Lower leg skin (tissue), 4 donors: Measurements from ENCODE around the gene RBM33. TPM values are rescaled to one million over a fixed set of nuclear protein-coding genes. Genes with fewer than 3 reads are reported as not detected.

Experiments used
- DNase-seq, 2 donors: peaks; one replicate each; pipeline ENCODE4 v3.0.0-alpha.2; 2019; ENCODE audit warnings: low spot score in 2 of 2
- H3K4me3 ChIP-seq: fragments of 200-600 bp; sonication (generic); 2 replicates; pipeline ENCODE4 v1.5.1; 2017; ENCODE audit warnings: mild to moderate bottlenecking, low read depth; ENCODE audit not compliant: poor library complexity, severe bottlenecking
- POLR2A ChIP-seq, 2 donors: fragments of 450-650 bp; IDR thresholded peaks; one replicate each; pipeline ENCODE4 v1.6.1; 2016 to 2017; ENCODE audit warnings: antibody characterized with exemption in 2 of 2, mild to moderate bottlenecking in 1 of 2, moderate library complexity in 1 of 2
- WGBS, 2 donors: methylation state at CpG; one replicate each; pipeline ENCODE4 v1.1.5; 2018; 5-methylcytosine and 5-hydroxymethylcytosine counted together
- intact Hi-C: fragments of 100-400 bp; cut with DNase I; formaldehyde crosslinking; loops from one replicate; pipeline ENCODE4 v1.15.0; 2023; ENCODE audit warnings: low total_unique reads
- total RNA-seq, 4 donors: library from RNA; depleted of rRNA; stranded (reverse); fragments of >200 nt; gene quantifications; one replicate each; pipeline ENCODE4 v1.1.0, GENCODE V29; 2016
- TF ChIP-seq, protein P1 (sequence below), 3 donors: fragments of 450-650 bp; IDR thresholded peaks; one replicate each; pipeline ENCODE4 v1.5.1; 2016; ENCODE audit warnings: antibody characterized with exemption in 3 of 3, mild to moderate bottlenecking in 3 of 3, moderate library complexity in 2 of 3

Gene RBM33
- total RNA-seq, 4 donors from 2014 or later = 35.8 to 83.9 (median 56.7) TPM

DNA sequence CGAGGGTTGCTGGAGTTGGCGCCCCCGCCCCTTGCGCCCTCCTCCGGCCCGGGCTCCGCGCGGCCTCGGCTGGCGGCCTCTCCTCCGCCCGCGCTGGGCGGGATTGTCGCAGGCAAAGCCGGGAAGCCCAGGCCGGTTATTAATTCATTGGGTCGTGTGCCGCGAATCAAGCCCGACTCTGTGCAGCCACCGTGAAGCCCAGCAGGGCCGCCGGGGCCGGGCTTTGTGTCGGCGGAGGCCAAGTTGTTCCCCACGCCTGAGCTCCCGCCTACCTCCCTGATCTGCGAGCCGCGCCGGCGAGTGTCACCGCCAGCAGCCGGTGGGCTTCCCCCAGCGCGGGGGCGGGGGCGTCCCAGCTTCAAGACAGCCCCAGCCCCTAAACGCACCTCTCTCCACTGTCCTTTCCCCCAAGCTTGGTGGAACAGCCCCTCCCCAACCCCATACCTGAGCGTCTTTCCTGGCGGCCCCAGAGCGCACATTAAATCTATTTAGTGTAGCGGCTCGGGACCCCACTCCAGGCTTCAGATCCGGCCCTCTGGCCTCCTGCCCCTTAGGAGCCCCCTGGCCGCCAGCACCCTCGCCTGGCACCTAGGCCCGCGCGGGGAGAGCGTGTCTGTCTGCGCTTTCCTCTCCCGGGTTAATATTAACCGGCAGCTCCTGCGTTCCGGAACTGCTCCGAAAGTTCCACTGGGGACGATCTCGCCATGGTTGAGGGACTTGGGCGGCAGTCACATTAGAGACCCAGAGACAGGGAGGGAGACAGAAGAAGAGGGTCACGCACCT, 164.3 kb downstream of the RBM33 start:
- DNase-seq = no peak
- WGBS, 2 donors = 1% methylated on average over 28 to 50 of the region's 64 CpGs
- no peak overlapping the region for H3K4me3 ChIP-seq
- intact Hi-C loops = loop anchor here (10.0 kb wide), 1 partner anchor 666 kb away; no protein-coding TSS in a partner anchor
- TF ChIP-seq, protein P1, sequence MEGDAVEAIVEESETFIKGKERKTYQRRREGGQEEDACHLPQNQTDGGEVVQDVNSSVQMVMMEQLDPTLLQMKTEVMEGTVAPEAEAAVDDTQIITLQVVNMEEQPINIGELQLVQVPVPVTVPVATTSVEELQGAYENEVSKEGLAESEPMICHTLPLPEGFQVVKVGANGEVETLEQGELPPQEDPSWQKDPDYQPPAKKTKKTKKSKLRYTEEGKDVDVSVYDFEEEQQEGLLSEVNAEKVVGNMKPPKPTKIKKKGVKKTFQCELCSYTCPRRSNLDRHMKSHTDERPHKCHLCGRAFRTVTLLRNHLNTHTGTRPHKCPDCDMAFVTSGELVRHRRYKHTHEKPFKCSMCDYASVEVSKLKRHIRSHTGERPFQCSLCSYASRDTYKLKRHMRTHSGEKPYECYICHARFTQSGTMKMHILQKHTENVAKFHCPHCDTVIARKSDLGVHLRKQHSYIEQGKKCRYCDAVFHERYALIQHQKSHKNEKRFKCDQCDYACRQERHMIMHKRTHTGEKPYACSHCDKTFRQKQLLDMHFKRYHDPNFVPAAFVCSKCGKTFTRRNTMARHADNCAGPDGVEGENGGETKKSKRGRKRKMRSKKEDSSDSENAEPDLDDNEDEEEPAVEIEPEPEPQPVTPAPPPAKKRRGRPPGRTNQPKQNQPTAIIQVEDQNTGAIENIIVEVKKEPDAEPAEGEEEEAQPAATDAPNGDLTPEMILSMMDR (IDR thresholded peaks at IDR 0.05) = no peak
- no peak for TF ChIP-seq POLR2A (IDR thresholded peaks at IDR 0.05)

DNA sequence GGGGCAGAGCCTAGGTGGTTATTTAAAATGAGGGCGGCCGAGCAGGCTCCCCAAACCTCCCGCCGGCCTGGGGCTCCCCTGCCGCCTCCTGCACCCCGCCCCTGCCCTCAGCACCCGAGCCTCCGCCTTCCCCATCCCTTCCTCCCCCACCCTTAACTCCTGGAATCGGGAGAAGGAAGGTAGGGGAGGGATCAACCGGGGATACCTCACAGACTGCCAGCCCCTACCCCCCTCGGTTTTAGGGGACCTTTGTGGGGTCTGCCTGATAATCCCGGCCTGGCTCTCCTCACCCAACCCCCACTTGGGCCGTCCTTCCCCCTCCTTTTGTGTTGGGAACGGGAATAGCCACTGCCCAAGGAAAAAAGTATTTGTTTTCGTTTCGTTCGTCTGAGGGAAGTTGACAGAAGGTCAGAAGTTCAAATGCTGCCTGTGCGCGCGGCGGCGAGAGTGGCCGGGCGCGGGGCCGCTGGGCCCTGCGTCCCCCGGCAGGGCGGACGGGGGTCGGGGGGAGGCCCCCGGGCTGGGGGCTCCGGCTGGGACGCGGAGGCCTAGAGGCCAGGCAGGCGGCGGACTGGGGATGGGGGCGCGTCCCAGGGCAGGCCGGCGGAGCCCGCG, 165.0 kb downstream of the RBM33 start:
- intact Hi-C loops = loop anchor here (10.0 kb wide), 1 partner anchor 665 kb away; no protein-coding TSS in a partner anchor
- H3K4me3 ChIP-seq = no peak overlapping the region
- 1% methylated on average over 15 to 22 of the region's 43 CpGs for WGBS, 2 donors
- TF ChIP-seq, protein P1 (IDR thresholded peaks at IDR 0.05) = no peak
- TF ChIP-seq POLR2A (IDR thresholded peaks at IDR 0.05) = no peak
- no peak for DNase-seq

DNA sequence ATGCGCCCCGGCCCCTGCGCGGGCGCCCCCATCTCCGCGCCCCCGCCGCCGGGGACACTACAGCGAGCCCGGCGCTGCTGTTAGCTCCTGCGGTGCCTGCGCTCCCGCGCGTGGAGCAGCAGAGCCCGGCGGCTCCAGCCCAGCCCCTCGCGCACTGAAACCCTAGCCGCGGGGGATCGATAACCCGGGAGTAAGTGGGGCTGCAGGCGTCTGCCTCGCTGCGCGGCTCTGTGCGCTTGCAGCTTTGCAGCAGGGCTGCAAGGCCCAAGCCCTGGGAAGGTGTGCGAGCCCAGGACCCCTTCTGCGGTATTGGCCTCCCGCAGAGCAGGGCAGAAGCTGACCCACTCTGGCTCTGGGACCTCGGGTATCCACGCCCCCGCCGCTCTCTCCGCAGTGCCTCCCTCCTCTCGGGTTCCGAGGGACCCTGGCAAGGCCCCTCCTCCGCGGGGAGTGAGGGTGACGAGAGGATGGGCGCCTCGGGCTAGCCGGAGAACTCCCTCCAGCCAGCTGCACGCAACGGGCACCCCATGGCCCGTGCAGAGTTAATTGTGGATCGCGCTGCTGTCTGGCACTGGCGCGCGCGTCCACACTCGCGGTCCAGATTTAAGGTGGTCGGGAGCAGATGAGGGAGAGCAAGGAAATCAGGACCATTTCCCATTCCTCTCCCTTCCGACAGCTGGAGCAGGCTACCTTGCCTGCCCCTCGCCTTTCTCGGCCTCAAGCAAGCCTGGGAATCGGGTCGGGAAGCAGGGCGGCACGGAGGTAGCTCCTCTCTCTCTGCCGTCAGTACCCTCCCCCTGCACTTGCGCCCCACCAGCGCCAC, 165.7 kb downstream of the RBM33 start:
- WGBS, 2 donors = 2 to 3% methylated on average over 33 to 38 of the region's 69 CpGs
- DNase-seq = no peak
- no peak for TF ChIP-seq POLR2A (IDR thresholded peaks at IDR 0.05)
- TF ChIP-seq, protein P1 (IDR thresholded peaks at IDR 0.05) = no peak
- no peak overlapping the region for H3K4me3 ChIP-seq
- intact Hi-C loops = loop anchor here (10.0 kb wide), 1 partner anchor 665 kb away; no protein-coding TSS in a partner anchor

DNA sequence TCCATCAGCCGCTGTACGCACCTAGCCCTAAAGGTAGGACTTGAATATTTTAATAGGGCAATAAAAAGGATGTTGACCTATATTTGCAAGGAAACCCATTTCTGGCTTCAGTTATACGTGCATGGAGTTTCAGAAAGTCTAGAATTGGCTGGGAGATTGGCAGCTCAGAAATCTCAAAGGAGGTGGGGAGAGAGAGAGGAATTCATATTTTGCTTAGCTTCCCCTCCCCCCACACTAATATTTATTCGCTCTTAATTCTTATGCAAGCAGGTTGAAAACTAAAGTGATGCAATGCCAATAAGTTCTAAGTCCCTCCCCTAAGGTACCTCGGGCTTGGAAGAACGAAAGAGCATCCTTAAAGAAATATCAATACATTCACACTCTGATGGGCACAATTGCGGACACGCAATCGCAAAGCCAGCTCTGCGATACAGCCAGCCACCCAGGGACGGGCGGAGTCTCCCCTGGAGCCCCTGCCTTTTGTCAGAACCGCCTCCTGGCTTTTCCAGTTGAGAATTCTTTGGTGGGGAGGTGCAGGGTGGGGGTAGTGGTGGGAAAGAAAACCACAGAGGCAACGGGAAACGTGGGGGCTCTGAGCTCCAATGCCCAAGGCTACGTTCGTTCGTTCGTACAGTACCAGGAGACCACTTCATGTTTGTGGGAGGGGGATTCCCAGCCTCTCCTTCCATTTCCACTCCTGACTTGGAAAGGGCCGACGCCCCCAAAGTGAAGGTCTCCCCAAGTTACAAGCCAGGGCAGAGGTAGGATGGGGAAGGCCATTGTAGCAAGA, 166.5 kb downstream of the RBM33 start:
- TF ChIP-seq POLR2A (IDR thresholded peaks at IDR 0.05) = no peak
- TF ChIP-seq, protein P1 (IDR thresholded peaks at IDR 0.05) = no peak
- intact Hi-C loops = no loop called here
- H3K4me3 ChIP-seq = no peak overlapping the region
- WGBS, 2 donors = 3 to 7% methylated on average over 21 of the region's 21 CpGs
- DNase-seq = no peak

DNA sequence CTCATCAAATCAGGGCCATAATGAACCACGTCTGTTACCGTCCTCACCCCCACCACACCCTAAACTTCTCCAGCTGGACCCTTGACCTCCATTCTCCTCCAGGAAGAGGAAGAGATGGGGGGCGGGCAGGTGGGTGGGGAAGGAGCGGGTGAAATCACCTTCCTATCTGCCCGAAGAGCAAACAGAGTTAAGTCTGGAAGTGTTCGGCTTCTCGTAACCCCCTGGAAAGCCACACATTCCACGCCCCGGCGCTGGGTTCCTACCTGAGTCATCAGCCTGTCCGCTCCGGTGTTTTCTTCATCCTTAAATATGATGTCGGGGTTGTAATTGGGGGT, 167.1 kb downstream of the RBM33 start:
- WGBS, 2 donors = 2 to 4% methylated on average over 13 of the region's 13 CpGs
- H3K4me3 ChIP-seq = no peak overlapping the region
- intact Hi-C loops = no loop called here
- TF ChIP-seq POLR2A (IDR thresholded peaks at IDR 0.05) = no peak
- TF ChIP-seq, protein P1 (IDR thresholded peaks at IDR 0.05) = no peak
- DNase-seq = no peak
